ENCODE measurements around the gene DNPH1. TPM values are rescaled to one million over a fixed set of nuclear protein-coding genes. Genes with fewer than 3 reads are reported as not detected.

The DNPH1 gene
- total RNA-seq, 1 experiment from 2014 or later: 91.0 TPM

- BruUV-seq (replicated peaks): no TSS peak
These were observed 19.5 kb upstream of the DNPH1 start for GRCh38 chr6:43248791-43249190.

GRCh38 chr6:43248101-43248500, 18.8 kb upstream of the DNPH1 start:
- no peak for TF ChIP-seq CTCF (IDR thresholded peaks at IDR 0.05; ENCODE audit: unreplicated experiment)
- Mint-ChIP-seq H3K9me3 (ENCODE audit: unreplicated experiment) (no peaks in the 10 kb centered on the region), H3K4me3 (ENCODE audit: unreplicated experiment) (no peak overlapping the region), H3K4me1 (ENCODE audit: insufficient read depth, unreplicated experiment) (no peaks in the 10 kb centered on the region), H3K27ac (ENCODE audit: low read depth, unreplicated experiment) (no peak overlapping the region), H3K27me3 (ENCODE audit: insufficient read depth, unreplicated experiment) (peaks cover 28% of the 10 kb centered on the region), H3K36me3 (ENCODE audit: insufficient read depth, unreplicated experiment) (no peaks in the 10 kb centered on the region)
- ChIA-PET CTCF (interaction anchor here (0.8 to 1.1 kb wide), 2 partner anchors 16 to 18 kb away, joined by 3 read pairs; partner anchors contain the start of gene DNPH1), POLR2A (interaction anchor here (0.7 kb wide), 1 partner anchor 268 kb away, joined by 4 read pairs; no protein-coding TSS in a partner anchor)
- no TSS peak for BruUV-seq (replicated peaks)
- intact Hi-C loops (cut with micrococcal nuclease): no loop called here
- DNase-seq (ENCODE audit: unreplicated experiment): no peak

More at GRCh38 chr6:43248791-43249190, 19.5 kb upstream of the DNPH1 start:
- H3K4me3 Mint-ChIP-seq (ENCODE audit: unreplicated experiment): no peak overlapping the region
- no peak for TF ChIP-seq CTCF (IDR thresholded peaks at IDR 0.05; ENCODE audit: unreplicated experiment)
- CTCF ChIA-PET: interaction anchor here (1.1 kb wide), 1 partner anchor 15 kb away, joined by 3 read pairs; no protein-coding TSS in a partner anchor
- intact Hi-C loops (cut with micrococcal nuclease): no loop called here
- no peaks in the 10 kb centered on the region for H3K36me3 Mint-ChIP-seq (ENCODE audit: insufficient read depth, unreplicated experiment)
- H3K4me1 Mint-ChIP-seq (ENCODE audit: insufficient read depth, unreplicated experiment): no peaks in the 10 kb centered on the region
- no peak overlapping the region for H3K27ac Mint-ChIP-seq (ENCODE audit: low read depth, unreplicated experiment)
- POLR2A ChIA-PET: no interaction called here
- peaks cover 34% of the 10 kb centered on the region for H3K27me3 Mint-ChIP-seq (ENCODE audit: insufficient read depth, unreplicated experiment)
- no peak for DNase-seq (ENCODE audit: unreplicated experiment)
- no peaks in the 10 kb centered on the region for H3K9me3 Mint-ChIP-seq (ENCODE audit: unreplicated experiment)

GRCh38 chr6:43247114-43247999, 18.1 kb upstream of the DNPH1 start:
- POLR2A ChIA-PET: interaction anchor here (0.6 to 0.7 kb wide), 2 partner anchors 113 to 268 kb away, joined by 3 to 4 read pairs; no protein-coding TSS in a partner anchor
- BruUV-seq (replicated peaks): no TSS peak
- no peak for TF ChIP-seq CTCF (IDR thresholded peaks at IDR 0.05; ENCODE audit: unreplicated experiment)
- Mint-ChIP-seq H3K27me3 (ENCODE audit: insufficient read depth, unreplicated experiment) (peaks cover 20% of the 10 kb centered on the region), H3K9me3 (ENCODE audit: unreplicated experiment) (no peaks in the 10 kb centered on the region), H3K4me3 (ENCODE audit: unreplicated experiment) (peak overlapping the region; percentile 58), H3K4me1 (ENCODE audit: insufficient read depth, unreplicated experiment) (no peaks in the 10 kb centered on the region), H3K36me3 (ENCODE audit: insufficient read depth, unreplicated experiment) (no peaks in the 10 kb centered on the region), H3K27ac (ENCODE audit: low read depth, unreplicated experiment) (no peak overlapping the region)
- DNase-seq (ENCODE audit: unreplicated experiment): peak; percentile 51
- CTCF ChIA-PET: interaction anchor here (0.8 kb wide), 1 partner anchor 18 kb away, joined by 3 read pairs; the partner anchor contains the start of gene DNPH1
- intact Hi-C loops (cut with micrococcal nuclease): no loop called here

GRCh38 chr6:43246301-43247113, 17.2 kb upstream of the DNPH1 start:
- Mint-ChIP-seq H3K4me1 (ENCODE audit: insufficient read depth, unreplicated experiment) (no peaks in the 10 kb centered on the region), H3K27ac (ENCODE audit: low read depth, unreplicated experiment) (no peak overlapping the region), H3K36me3 (ENCODE audit: insufficient read depth, unreplicated experiment) (no peaks in the 10 kb centered on the region), H3K9me3 (ENCODE audit: unreplicated experiment) (no peaks in the 10 kb centered on the region), H3K4me3 (ENCODE audit: unreplicated experiment) (peak overlapping the region; percentile 58), H3K27me3 (ENCODE audit: insufficient read depth, unreplicated experiment) (peaks cover 12% of the 10 kb centered on the region)
- TF ChIP-seq CTCF (IDR thresholded peaks at IDR 0.05; ENCODE audit: unreplicated experiment): no peak
- CTCF ChIA-PET: interaction anchor here (0.6 kb wide), 1 partner anchor 132 kb away, joined by 4 read pairs; no protein-coding TSS in a partner anchor
- POLR2A ChIA-PET: interaction anchor here (0.6 kb wide), 1 partner anchor 114 kb away, joined by 3 read pairs; no protein-coding TSS in a partner anchor
- intact Hi-C loops (cut with micrococcal nuclease): no loop called here
- DNase-seq (ENCODE audit: unreplicated experiment): no peak
- no TSS peak for BruUV-seq (replicated peaks)
